SK-N-SH (cell line): Measurements from ENCODE around the gene OCA2. TPM values are rescaled to one million over a fixed set of nuclear protein-coding genes. Genes with fewer than 3 reads are reported as not detected.

Experiments
- polyA plus RNA-seq, 3 experiments: library from polyadenylated mRNA; depleted of rRNA; stranded (reverse); fragments of >200 nt; gene quantifications; 2 replicates each; pipeline ENCODE4 v1.2.3, GENCODE V29; 2012

Gene OCA2
- polyA plus RNA-seq, 1 of the 3 experiments (the other 2 are of a cell fraction), result 0.16 TPM

Other genes with a start within 250 kb of the OCA2 start
- 18.9 and 22.3 TPM in 2 replicates for gene HERC2, start 222.9 kb upstream of the OCA2 start, polyA plus RNA-seq (2012; rRNA removed)